Ramos (cell line): ENCODE results near the gene ASB14.
"Not testable (repeated sequence)": the region's sequence is repeated elsewhere in the genome, so short reads cannot be mapped to it uniquely, and the experiment has no call there.

Experiments
- in situ Hi-C: fragments of 300-500 bp; cut with MboI; formaldehyde crosslinking; loops from one replicate; pipeline ENCODE4 v1.14.3; 2022; ENCODE audit warnings: low sequenced_read_pairs; ENCODE audit not compliant: unreplicated experiment

ASB14 gene

DNA sequence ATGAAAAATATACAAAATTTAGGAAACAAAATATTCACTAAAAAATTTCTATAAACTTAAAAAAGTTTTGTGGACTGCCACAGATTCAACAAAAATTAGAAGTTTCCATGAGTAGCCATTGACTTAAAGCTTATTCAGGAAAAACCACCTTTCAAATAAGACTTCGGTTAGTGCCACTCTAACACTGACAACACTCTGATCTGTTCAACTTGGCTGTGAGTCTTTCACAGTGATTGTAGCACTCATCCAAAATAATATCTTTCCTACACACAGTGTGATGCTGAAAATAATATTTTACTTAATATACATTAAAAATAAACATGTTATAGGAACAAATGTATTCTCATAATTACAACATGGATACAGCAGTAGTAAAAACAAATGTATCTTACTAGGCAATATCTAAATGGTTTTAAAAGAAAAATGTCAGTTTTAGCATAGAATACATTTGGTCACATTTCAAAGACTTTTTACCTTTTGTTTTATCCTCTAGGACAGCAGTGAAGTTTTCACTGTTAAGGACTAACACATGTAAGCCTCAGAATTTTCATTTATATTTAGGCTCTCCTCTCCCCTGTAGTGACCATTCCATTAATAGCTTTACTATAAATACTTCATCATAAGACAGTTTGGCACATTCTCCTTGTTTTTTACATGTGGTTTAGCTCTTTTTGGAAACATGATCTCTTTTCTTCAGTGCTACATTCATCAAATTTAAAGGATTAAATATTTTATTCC lies at the start of gene ASB14:
ASB14 (minus strand) TSS at position 527 of the 738 bp plus-strand sequence. CDS start 652 bp downstream, outside the sequence.
- in situ Hi-C loops = no loop called here

DNA sequence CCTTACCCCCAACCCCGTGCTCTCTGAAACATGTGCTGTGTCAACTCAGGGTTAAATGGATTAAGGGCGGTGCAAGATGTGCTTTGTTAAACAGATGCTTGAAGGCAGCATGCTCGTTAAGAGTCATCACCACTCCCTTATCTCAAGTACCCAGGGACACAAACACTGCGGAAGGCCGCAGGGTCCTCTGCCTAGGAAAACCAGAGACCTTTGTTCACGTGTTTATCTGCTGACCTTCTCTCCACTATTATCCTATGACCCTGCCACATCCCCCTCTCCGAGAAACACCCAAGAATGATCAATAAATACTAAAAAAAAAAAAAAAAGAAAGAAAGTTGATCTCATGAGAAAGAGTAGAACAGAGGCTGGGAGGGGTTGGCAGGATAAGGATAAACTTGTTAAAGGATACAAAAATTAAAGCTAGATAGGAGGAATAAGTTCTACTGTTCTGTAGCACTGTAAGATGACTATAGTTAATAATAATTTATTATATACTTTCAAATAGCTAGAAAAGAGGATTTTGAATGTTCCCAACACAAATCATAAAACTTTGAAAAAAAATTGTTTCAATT lies 46.7 kb upstream of the ASB14 start:
- in situ Hi-C loops = not testable (repeated sequence)

DNA sequence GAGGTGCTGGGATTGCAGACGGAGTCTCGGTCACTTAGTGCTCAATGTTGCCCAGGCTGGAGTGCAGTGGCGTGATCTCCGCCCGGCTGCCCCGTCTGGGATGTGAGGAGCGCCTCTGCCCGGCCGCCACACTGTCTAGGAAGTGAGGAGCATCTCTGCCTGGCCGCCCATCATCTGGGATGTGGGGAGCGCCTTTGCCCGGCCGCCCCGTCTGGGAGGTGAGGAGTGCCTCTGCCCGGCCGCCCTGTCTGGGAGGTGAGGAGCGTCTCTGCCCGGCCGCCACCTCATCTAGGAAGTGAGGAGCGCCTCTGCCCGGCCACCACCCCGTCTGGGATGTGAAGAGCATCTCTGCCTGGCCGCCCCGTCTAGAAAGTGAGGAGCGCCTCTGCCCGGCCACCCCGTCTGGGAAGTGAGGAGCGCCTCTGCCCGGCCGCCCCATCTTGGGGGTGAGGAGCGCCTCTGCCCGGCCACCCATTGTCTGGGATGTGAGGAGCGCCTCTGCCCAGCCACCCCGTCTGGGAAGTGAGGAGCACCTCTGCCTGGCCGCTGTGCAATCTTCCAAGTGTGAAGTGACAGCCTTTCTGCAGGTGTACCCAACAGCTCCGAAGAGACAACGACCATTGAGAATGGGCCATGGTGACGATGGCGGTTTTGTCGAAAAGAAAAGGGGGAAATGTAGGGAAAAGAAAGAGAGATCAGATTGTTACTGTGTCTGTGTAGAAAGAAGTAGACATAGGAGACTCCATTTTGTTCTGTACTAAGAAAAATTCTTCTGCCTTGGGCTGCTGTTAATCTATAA lies 46.0 kb upstream of the ASB14 start:
- in situ Hi-C loops = not testable (repeated sequence)

DNA sequence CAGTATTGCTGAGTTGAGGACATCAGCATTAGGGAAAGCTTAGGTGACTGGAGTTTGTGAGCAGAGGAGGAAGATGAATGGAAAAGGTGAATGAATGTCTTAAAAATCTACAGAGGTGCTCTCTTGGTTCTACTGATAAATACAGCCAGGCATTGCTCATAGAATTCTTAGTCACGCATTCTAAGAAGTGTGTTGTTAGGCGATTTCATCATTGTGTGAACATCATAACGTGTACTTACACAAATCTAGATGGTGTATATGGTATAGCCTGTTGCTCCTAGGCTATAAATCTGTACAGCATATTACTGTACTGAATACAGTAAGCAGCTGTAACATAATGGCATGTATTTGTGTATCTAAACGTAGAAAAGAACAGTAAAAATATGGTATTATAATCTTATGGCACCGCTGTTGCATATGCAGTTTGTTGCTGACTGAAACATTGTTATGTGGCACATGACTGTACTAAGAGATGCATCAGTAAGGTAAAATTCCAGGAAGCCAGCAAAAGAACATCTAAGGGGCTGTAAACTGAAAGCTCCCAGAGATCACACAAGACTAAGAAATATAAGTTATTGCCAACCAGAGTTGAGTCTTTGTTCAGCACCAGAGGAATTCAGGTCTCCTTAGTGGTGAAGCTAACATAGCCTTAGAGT lies 42.9 kb upstream of the ASB14 start:
- in situ Hi-C loops = no loop called here

DNA sequence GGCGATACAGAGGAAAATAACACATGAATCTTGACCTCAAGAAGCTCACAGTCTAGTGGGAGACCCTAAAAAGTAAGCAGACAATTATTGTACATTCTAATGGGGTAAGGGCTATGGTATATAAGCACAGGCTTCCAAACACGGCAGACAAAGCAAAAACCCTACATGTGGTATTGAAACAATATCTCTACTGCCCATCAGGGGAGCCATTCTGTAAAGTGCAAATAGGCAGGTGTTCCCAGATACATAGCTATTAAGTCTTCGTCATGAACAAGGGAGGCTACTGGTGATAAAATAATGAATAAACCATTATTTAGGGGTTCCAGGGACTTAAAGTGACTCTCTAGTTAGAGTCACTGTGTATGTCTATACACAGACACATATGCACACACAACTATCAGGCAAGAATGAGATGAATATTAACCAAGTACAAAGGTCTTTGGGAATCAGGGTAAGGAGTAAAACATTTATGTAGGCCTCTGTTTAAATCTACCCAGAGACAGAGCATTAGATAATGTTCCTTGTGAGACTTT lies 38.7 kb upstream of the ASB14 start:
- in situ Hi-C loops = no loop called here

DNA sequence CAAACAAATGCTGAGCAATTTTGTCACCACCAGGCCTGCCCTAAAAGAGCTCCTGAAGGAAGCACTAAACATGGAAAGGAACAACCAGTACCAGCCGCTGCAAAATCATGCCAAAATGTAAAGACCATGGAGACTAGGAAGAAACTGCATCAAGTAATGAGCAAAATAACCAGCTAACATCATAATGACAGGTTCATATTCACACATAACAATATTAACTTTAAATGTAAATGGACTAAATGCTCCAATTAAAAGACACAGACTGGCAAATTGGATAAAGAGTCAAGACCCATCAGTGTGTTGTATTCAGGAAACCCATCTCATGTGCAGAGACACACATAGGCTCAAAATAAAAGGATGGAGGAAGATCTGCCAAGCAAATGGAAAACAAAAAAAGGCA lies 34.0 kb upstream of the ASB14 start:
- in situ Hi-C loops = not testable (repeated sequence)

DNA sequence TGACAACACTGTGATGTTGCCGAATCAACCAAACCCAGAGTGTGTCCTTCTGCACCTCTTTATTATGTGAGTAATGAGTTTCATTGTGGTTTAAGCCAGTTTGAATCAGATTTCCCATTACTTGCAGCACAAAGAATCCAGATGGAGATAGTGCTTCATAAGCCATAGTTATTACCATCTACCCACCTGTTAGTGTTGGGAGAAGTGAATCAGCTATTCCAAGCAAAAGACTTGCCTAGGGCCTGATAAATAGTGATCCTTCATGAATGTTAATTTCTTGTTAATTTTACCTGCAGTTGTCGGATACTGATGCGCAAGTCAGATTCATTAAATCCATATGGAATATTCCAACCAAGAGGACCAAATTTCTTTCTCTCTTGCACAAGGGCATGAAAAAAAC lies 21.7 kb upstream of the ASB14 start:
- in situ Hi-C loops = no loop called here

DNA sequence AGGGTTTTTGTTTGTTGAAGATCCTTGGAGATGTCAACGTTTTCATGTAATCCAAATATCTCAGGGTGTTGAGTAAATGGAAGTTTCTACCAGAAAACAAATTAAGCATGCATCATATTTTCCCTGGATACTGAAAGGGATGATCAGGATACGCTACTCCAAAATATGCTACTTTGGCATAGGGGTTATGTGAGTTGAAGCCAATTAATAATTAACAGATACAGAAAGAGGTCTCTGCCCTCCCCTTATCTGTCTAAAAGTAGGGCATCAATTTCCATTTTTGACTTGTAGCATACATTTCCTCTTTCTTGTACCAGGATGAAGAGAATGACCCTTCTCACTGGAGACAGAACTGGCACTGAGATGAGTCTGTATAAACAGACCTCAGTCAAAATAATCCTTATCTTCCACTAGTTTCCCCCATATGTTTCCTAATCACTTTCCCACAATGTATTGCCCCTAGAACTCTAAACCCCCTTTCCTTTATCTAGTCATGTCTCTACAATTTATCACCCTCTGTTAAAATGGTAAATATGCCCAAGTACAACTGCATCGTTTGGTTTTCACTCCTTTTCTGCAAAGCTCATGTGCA lies 17.4 kb upstream of the ASB14 start:
- in situ Hi-C loops = no loop called here

DNA sequence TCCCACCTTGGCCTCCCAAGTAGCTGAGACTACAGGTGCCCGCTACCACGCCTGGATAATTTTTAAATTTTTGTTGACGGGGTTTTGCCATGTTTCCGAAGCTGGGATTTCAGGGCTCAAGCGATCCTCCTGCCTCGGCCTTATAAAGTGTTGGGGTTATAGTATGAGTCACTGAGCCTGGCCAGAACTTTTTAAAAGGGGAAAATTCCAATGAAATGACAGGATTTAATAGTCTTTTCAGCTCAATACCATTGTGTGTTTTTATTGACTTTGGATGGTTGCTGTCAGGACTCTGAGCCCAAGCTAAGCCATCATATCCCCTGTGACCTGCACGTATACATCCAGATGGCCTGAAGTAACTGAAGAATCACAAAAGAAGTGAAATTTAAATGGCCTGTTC lies 11.0 kb upstream of the ASB14 start:
- in situ Hi-C loops = not testable (repeated sequence)

DNA sequence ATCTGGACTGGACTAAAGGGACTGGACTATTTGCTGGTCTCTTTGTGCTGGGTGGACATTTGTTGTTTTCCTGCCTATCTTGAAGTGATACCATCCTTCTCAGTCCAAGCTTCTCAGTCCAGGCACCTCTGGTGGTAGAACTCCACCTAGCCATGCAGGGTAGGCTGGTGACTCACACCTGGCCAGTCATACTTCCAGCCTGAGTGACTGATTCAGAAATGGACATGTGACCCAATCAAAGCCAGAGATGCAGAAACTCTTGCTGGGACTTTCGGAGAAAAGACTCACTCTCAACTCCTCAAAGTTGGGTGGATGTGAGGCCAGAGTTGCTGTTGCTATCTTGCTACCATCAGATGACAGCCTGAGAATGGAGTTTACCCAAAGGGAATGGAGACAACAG lies 5.6 kb upstream of the ASB14 start:
- in situ Hi-C loops = no loop called here

DNA sequence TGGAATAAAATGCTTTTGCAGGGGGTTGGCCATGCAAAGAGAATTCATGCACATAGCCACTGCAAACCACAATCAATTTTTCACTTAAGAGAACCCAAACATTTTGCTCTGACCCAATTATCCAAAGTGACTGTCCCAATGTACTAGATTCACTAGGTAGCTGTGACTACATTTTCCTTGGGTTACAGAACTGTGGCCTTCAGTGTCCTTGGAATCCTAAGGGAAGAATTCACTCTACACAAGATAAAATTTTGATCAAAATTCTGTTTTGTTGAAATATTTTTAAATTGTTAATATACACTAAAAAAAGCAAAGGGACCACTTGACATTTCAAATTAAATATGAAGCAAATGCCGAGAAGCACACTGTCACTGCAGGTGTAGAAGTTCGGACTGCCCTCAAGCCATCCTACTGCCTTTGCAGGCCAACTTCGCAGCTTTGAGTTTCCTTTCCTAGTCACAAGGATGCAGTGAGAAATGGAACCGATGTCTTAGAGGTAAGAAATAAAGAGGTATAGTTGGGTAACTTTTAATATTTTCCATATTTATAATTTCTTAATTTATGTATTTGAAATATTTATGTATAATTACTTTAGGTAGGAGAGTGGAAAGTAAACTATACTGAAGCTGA lies 527 bp upstream of the ASB14 start:
- in situ Hi-C loops = no loop called here

DNA sequence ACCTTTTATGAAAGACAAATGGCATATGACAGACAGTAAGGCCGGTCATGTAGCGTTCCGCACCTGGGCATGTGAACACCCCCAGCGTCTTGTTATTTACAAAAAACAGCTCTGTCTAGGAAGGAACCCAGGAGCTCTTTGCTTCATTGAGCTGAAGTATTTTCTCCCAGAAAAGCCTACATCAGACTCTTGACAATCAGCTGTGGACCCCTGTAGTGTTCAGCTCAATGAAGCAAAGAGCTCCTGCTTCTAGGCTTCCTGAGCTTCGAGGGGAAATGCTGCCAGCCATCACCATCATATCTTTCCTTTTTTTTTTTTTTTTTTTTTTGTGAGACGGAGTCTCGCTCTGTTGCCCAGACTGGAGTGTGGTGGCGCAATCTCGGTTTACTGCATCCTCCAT lies 4.1 kb downstream of the ASB14 start:
- in situ Hi-C loops = no loop called here

DNA sequence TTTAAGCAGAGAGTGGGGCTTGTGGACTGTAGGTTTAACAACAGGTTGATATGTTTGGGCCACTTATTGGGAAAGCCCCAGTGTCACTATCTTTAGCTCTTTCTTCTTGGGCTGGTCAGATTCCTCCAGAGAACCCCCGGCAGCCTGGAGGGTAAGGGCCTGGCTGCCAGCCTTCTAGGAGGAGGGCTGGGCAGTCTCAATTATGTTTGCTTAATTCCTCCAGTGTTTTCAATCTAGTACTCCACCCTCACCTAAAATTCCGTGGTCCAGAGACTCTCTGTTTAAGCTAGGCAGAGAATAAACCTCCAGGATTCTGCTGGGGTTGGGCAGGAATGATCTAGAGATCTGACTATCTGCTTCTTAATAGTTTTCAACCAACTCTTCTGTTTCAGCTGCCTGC lies 5.3 kb downstream of the ASB14 start:
- in situ Hi-C loops = no loop called here

DNA sequence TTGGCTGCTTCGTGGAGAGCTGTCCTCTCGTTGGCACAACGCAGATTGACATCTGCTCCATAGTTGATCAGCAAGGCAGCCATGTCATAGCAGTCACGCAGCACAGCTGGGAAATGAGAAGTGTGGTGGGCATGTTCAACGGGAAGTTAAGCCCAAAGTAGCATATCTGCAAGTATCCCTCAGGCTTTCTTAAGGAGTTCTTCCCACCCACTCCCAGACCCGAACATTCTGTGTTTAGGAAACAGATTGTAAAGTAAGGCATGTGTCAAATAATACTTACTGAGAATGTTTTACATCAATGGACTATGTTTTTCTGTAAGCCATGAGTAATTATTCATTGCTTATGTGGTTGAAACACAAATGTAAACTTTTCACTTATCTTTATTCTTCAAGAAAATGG lies 9.2 kb downstream of the ASB14 start:
- in situ Hi-C loops = no loop called here

DNA sequence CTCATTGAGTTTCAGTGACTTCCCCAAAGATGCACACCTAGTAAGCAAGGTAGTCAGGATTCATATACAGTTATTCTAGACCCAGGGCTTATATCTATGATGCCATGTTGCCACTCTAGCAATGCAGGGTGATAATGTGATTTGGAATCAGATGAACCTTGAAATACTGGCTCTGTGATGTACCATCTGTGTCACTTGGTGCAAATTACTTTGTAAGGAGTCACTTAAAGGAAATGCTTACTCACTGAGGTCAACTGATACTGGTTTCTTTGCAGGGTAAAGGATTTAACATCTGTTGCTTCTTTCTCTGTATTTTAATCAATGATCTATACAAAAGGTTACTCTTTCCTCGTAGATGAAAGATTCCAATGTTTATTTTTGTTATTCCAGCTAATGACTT lies 10.8 kb downstream of the ASB14 start:
- in situ Hi-C loops = no loop called here

DNA sequence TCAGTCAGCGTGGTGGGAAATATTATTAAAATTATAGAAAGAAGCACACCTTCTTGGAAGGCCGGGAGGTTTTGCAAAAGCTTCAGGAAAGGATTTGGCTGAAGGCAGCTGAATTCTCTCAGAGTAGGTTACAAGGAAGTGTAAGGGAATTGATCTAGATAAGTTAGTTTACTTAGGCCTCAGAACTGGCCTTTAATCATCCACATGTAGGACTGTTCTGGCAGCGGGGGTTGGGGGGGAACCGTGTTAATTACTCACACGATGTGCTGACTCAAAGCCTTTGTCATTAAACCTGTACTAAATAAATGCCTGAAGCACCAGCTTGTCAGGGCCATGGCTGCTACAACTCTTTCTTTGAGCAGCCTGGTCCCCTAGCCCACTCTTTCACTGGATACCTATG lies 12.8 kb downstream of the ASB14 start:
- in situ Hi-C loops = no loop called here

DNA sequence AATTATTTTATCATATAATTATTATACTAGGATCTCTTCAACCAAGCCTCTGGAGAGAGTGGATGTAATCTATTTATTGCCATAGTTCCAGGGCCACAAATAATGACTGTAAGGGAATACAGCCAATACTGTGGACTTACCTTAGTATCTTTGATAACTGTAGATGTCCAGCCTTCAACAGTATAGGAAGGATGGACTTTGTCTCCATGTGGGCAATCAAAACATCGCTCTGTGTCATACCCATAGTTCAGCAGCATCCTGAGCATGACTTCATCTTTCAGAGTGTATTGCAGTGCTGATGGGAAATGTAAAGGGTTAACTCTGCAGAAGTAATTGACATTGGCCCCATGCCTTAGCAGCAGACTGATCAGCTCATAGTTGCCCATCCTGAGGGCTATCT lies 14.2 kb downstream of the ASB14 start:
- in situ Hi-C loops = no loop called here

DNA sequence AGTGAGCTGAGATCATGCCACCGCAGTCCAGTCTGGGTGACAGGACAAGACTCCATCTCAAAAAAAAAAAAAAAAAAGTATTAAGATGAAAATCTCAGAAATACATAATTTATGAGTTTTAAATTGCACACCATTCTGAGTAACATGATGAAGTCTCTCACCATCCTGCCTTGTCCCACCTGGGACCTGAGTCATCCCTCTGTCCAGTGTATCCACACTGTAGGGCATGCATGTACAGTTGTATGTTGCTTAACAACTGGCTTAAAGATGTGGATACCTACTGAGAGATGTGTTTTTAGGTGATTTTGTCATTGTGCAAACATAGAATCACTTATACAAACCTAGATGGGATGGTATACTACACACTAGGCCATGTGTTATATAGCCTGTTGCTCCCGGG lies 17.1 kb downstream of the ASB14 start:
- in situ Hi-C loops = no loop called here

DNA sequence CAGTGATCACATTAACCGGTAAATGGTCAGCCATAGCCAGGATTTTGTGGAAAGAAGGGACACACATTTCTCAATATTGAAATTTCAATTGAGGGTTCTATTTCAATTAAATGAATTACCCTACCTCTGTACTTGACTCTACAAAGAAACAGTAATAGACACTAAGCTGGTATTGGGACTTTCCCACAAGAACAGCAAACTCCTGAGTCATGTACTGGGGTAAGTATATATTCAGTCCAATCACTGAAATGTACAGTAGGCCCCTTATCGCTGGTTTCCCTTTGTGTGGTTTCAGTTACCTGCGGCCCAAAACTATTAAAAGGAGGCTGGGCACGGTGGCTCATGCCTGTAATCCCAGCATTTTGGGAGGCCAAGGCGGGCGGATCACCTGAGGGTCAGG lies 17.6 kb downstream of the ASB14 start:
- in situ Hi-C loops = no loop called here

DNA sequence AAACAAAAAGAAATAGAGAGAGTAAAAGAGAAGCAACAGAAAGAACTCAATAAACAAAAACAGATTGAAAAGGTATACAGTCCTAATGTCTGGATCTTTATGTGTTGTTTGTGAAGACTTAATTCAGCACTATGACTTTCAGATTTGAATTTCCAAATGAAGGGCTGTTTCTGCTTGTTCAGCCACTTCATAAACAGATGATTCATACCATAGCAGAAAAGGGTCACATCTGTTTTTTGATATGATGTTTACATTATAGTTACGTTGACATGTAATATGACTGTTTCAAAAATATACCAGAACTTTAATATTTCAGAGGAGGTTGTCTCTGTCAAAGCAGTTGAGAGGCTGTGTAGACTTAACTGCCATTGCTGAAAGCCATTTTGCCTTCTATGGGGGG lies 24.1 kb downstream of the ASB14 start:
- in situ Hi-C loops = no loop called here
